Karpas-422 (cell line): ENCODE data around the gene OTOP2. TPM values are rescaled to one million over a fixed set of nuclear protein-coding genes. Genes with fewer than 3 reads are reported as not detected.
"Not testable (repeated sequence)": the region's sequence is repeated elsewhere in the genome, so short reads cannot be mapped to it uniquely, and the experiment has no call there.

Source experiments
- DNase-seq: peaks from one replicate; pipeline ENCODE4 v3.0.0-alpha.2; 2015
- H2AFZ ChIP-seq: fragments of 200-600 bp; sonication (generic); 2 replicates; pipeline ENCODE4 v1.6.1; 2014; ENCODE audit warnings: antibody characterized with exemption, low read length, mixed read lengths
- H3K27ac ChIP-seq: fragments of 200-600 bp; sonication (generic); 2 replicates; pipeline ENCODE4 v1.5.1; 2014; ENCODE audit warnings: mild to moderate bottlenecking, low read length, moderate library complexity
- H3K27me3 ChIP-seq: fragments of 200-600 bp; sonication (generic); 2 replicates; pipeline ENCODE4 v1.6.1; 2014; ENCODE audit warnings: low read length, mixed read lengths
- H3K36me3 ChIP-seq: fragments of 200-600 bp; sonication (generic); 2 replicates; pipeline ENCODE4 v1.6.1; 2014; ENCODE audit warnings: low read length, mixed read lengths; ENCODE audit not compliant: insufficient read depth
- H3K4me1 ChIP-seq: fragments of 200-600 bp; sonication (generic); 2 replicates; pipeline ENCODE4 v1.6.1; 2014; ENCODE audit warnings: mild to moderate bottlenecking, low read length, mixed read lengths
- H3K4me2 ChIP-seq: fragments of 200-600 bp; sonication (generic); 2 replicates; pipeline ENCODE4 v1.6.1; 2014; ENCODE audit warnings: low read length, low read depth, mild to moderate bottlenecking; ENCODE audit not compliant: poor library complexity, severe bottlenecking
- H3K4me3 ChIP-seq: fragments of 200-600 bp; sonication (generic); 2 replicates; pipeline ENCODE4 v1.5.1; 2014; ENCODE audit warnings: mild to moderate bottlenecking, antibody characterized with exemption, low read length, mixed read lengths
- H3K79me2 ChIP-seq: fragments of 200-600 bp; sonication (generic); 2 replicates; pipeline ENCODE4 v1.6.1; 2014; ENCODE audit warnings: mild to moderate bottlenecking, low read length, mixed read lengths
- H3K9ac ChIP-seq: fragments of 200-600 bp; sonication (generic); 2 replicates; pipeline ENCODE4 v1.6.0; 2014; ENCODE audit warnings: low read length
- H3K9me2 ChIP-seq: fragments of 200-600 bp; sonication (generic), shearing (Covaris generic); replicated peaks from 2 replicates; pipeline ENCODE4 v1.6.0; 2014; ENCODE audit warnings: mild to moderate bottlenecking, low read length, moderate library complexity; ENCODE audit not compliant: insufficient read depth
- H3K9me3 ChIP-seq: fragments of 300-700, 200-600 bp; sonication (generic); 2 replicates; pipeline ENCODE4 v1.6.1; 2014; ENCODE audit warnings: low read length, mixed read lengths
- H4K20me1 ChIP-seq: fragments of 200-600 bp; sonication (generic); 2 replicates; pipeline ENCODE4 v1.6.1; 2014; ENCODE audit warnings: mild to moderate bottlenecking, antibody characterized with exemption, low read length, low read depth; ENCODE audit not compliant: insufficient read depth
- total RNA-seq: library from RNA; depleted of rRNA; stranded (reverse); fragments of >200 nt; shearing (Covaris generic); gene quantifications from 2 replicates; pipeline ENCODE4 v1.2.3, GENCODE V29; 2014; ENCODE audit warnings: low replicate concordance

The OTOP2 gene
- total RNA-seq, 1 experiment from 2014 or later: not detected

DNA sequence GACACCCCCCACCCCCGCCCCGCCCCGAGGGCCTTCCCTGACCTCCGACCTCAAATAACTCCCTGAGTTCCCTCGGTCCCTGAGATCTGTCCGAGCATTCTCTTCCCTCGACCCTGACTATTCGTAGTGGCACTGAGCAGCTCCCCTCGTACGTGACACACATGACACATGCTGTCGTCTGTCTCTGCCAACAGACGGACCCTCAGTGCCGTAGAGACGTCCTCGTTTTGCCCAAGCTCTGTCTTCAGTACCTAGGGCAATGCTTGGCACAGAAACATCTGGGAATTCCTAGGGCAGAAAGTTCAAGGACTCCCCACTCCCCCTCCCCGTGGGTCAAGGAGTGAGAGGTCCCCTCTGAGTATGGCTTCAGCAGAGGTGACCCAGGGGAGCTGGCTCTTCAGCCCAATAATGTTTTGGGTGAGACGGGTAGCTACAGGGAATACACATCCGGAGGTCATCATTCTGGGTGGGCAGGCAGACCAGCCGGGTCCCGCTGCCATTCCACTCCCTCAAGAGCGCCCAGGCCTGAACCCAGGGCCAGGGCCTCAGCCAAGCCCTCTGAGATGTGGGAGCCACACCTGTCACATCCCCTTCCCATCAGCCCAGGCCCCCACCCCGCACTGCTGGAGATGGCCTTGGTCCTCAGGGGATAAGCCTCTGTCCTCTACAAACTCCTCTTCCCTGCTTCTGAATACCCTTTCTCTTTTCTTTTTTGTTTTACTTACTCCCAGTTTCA lies 30.0 kb upstream of the OTOP2 start:
- no peaks in the 10 kb centered on the region for H3K79me2 ChIP-seq
- no peak for DNase-seq
- H3K36me3 ChIP-seq: no peaks in the 10 kb centered on the region
- H2AFZ ChIP-seq: no peak overlapping the region
- no peaks in the 10 kb centered on the region for H3K27me3 ChIP-seq
- H3K4me3 ChIP-seq: no peak overlapping the region
- no peaks in the 10 kb centered on the region for H4K20me1 ChIP-seq
- no peaks in the 10 kb centered on the region for H3K4me1 ChIP-seq
- H3K9ac ChIP-seq: no peak overlapping the region
- no peaks in the 10 kb centered on the region for H3K9me3 ChIP-seq
- no peak overlapping the region for H3K4me2 ChIP-seq
- H3K27ac ChIP-seq: no peak overlapping the region
- no peaks in the 10 kb centered on the region for H3K9me2 ChIP-seq

DNA sequence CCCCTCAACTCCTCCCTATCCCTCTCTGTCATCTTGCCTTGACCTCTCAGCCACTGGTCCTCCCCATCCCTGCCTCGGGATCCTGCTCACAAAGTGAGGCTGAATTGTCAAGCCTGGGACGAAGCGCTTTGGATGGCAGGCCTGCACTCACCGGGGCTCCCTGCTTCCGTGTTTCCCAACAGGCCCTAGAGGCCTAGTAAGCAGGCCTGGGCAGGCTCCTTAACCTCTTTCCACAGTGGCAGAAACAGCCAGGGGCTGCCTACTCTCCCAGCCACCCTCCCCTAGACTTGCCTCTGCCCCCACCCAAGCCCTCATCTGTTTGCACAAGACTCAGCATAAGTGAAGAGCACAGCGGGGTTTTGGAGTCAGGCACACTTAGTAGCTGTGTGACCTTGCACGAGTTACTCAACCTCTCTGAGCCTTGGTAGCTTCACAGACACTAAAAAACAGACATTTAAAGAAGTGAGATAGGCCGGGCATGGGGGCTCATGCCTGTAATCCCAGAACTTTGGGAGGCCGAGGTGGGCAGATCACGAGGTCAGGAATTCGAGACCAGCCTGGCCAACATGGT lies 25.6 kb upstream of the OTOP2 start:
- DNase-seq: no peak

DNA sequence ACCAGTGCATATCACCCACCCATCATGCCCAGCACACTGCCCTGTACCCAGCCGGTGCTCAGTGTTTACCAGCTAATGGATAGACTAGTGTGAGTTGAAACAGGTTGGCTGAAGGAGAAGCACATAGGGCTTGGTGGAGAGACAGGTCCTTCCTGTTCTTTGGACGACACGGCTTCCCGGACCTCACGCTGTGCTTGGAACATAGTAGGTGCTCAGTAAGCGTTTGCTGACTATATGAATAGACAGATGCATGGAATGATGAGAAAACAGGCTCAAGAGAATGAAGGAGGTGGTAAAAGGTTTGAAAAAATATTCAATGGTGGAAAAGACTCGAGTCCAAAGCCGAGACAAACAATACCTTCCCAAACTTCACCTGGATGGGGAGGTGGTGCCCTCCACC lies 23.9 kb upstream of the OTOP2 start:
- Histone ChIP-seq H3K27me3 (no peaks in the 10 kb centered on the region), H3K4me3 (no peak overlapping the region), H3K36me3 (no peaks in the 10 kb centered on the region), H3K9ac (no peak overlapping the region), H2AFZ (no peak overlapping the region), H3K9me3 (no peaks in the 10 kb centered on the region), H3K79me2 (no peaks in the 10 kb centered on the region), H3K4me1 (no peaks in the 10 kb centered on the region), H4K20me1 (no peaks in the 10 kb centered on the region), H3K9me2 (no peaks in the 10 kb centered on the region), H3K27ac (no peak overlapping the region), H3K4me2 (no peak overlapping the region)
- DNase-seq: no peak

More for the DNA sequence above, 25.6 kb upstream of the OTOP2 start:
- Histone ChIP-seq H3K9me2 (no peaks in the 10 kb centered on the region), H3K27ac (no peak overlapping the region), H4K20me1 (no peaks in the 10 kb centered on the region), H3K79me2 (no peaks in the 10 kb centered on the region), H3K4me3 (no peak overlapping the region), H3K4me1 (no peaks in the 10 kb centered on the region), H2AFZ (no peak overlapping the region), H3K9me3 (no peaks in the 10 kb centered on the region), H3K36me3 (no peaks in the 10 kb centered on the region), H3K9ac (no peak overlapping the region), H3K27me3 (no peaks in the 10 kb centered on the region), H3K4me2 (no peak overlapping the region)

DNA sequence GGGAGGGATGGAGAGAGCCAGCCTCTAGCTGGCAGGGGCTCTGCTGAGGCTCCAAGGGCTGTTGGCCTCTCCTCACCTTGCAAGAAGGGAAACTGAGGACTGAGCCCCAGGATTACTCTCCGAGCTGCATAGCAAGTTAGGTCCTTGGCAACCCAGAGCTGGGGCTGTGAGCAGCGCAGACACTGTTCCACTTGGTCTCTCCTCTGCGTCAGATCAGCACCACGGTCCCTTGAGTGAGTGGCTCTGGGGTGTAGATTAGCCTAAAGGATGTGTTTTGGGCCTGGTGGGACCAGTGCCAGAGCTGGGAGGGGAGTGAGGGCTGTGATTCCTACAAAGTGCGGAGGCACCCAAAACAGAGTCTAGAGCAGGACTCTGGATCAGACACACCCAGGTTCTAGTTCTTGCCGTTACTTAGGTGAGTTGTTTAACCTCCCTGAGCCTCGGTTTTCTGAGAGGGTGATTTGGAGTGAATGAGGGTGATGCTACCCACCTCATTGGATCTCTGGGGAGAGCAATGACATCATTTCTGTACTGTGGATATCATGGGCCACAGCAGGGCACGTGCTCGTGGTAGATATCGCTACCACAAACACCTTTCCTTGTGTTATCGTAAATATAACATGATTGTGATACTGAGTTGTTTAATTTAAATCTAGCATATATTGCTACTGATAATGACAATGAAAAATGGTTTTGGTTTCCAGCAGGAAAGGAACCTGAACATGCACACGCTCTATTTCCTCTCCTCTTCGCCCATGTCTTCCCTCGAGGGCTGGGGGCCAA lies 22.5 kb upstream of the OTOP2 start:
- no peaks in the 10 kb centered on the region for H3K9me3 ChIP-seq
- DNase-seq: no peak
- no peaks in the 10 kb centered on the region for H3K9me2 ChIP-seq
- H3K79me2 ChIP-seq: no peaks in the 10 kb centered on the region
- H3K4me2 ChIP-seq: no peak overlapping the region
- H3K9ac ChIP-seq: no peak overlapping the region
- no peaks in the 10 kb centered on the region for H3K4me1 ChIP-seq
- H2AFZ ChIP-seq: no peak overlapping the region
- H3K36me3 ChIP-seq: no peaks in the 10 kb centered on the region
- no peaks in the 10 kb centered on the region for H4K20me1 ChIP-seq
- H3K27me3 ChIP-seq: no peaks in the 10 kb centered on the region
- H3K27ac ChIP-seq: no peak overlapping the region
- no peak overlapping the region for H3K4me3 ChIP-seq

DNA sequence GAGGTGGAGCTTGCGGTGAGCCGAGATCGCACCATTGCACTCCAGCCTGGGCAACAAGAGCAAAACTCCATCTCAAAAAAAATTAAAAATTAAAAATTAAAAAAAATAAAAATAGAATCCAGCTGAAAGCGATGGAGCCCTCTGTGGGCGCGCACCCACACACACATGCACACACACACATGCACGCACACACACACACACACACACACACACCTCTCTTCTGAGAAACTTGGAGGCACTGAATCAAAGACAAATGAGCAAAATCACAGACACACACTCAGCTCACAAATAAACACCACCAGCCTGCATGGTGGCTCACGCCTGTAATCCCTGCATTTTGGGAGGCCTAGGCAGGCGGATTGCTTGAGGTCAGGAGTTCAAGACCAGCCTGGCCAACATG lies 21.0 kb upstream of the OTOP2 start:
- H2AFZ ChIP-seq: no peak overlapping the region
- H3K27me3 ChIP-seq: no peaks in the 10 kb centered on the region
- no peaks in the 10 kb centered on the region for H3K79me2 ChIP-seq
- H3K4me3 ChIP-seq: no peak overlapping the region
- H3K36me3 ChIP-seq: no peaks in the 10 kb centered on the region
- no peak overlapping the region for H3K4me2 ChIP-seq
- H3K4me1 ChIP-seq: no peaks in the 10 kb centered on the region
- H3K9me2 ChIP-seq: no peaks in the 10 kb centered on the region
- no peaks in the 10 kb centered on the region for H4K20me1 ChIP-seq
- no peaks in the 10 kb centered on the region for H3K9me3 ChIP-seq
- H3K27ac ChIP-seq: no peak overlapping the region
- H3K9ac ChIP-seq: no peak overlapping the region
- no peak for DNase-seq

DNA sequence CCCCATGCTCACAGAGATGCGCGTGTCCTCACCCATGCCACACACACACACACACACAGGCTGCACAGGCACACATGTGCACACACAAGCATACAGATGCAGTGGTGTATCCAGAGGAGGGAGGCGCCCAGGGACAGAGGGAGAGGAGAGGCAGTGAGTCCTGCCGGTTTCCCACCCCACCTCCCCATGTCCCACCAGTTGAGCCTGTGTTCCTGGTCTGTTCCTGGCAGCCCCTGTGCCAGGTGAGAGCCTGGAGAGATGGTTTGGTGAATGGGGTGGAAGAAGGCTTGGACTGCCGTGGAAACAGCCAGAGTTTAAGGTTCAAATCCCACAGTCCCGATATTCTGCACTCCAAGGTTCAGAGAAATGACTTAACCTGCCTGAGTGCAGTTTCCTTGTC lies 20.4 kb upstream of the OTOP2 start:
- H2AFZ ChIP-seq: no peak overlapping the region
- H4K20me1 ChIP-seq: no peaks in the 10 kb centered on the region
- H3K9me2 ChIP-seq: no peaks in the 10 kb centered on the region
- H3K4me2 ChIP-seq: no peak overlapping the region
- DNase-seq: no peak
- no peak overlapping the region for H3K9ac ChIP-seq
- no peaks in the 10 kb centered on the region for H3K27me3 ChIP-seq
- H3K4me1 ChIP-seq: no peaks in the 10 kb centered on the region
- H3K9me3 ChIP-seq: no peaks in the 10 kb centered on the region
- no peak overlapping the region for H3K27ac ChIP-seq
- no peak overlapping the region for H3K4me3 ChIP-seq
- H3K79me2 ChIP-seq: no peaks in the 10 kb centered on the region
- no peaks in the 10 kb centered on the region for H3K36me3 ChIP-seq

DNA sequence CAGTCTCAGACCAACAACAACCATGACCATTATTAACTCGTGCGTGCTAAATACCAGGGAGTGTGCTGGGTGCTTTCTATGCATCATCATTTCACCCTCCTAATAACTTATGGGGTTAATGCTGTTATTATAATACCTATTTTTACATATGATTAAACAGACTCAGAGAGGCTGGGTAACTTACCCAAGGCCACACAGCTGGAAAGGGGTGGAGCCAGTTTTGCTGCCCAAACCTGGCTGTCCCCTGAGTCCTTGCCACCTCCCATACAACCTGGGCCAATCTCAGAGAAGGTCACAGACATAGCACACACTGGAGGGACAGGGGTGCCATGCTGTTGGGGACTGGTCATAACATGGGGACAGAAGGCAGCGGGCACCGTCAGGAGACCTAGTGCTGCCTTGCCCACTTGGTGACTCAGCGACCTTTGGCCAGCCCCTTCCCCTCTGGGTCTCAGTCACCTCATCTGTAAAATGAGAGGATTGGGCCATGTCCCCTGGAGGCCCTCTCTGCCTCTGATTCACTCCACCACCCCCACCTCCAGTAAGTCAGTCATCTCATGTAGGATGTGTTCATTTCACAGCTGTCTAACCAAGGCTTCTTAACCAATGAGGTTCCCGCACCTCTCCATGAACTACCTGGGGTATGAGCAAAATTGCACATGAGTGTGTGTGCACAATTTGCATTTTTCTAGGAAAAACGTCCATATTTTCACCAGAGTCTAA lies 19.2 kb upstream of the OTOP2 start:
- no peak overlapping the region for H3K9ac ChIP-seq
- H3K4me1 ChIP-seq: no peaks in the 10 kb centered on the region
- H3K27me3 ChIP-seq: no peaks in the 10 kb centered on the region
- H3K4me3 ChIP-seq: no peak overlapping the region
- no peak overlapping the region for H2AFZ ChIP-seq
- no peak for DNase-seq
- no peaks in the 10 kb centered on the region for H3K9me2 ChIP-seq
- H3K27ac ChIP-seq: no peak overlapping the region
- H3K79me2 ChIP-seq: no peaks in the 10 kb centered on the region
- no peak overlapping the region for H3K4me2 ChIP-seq
- H4K20me1 ChIP-seq: no peaks in the 10 kb centered on the region
- H3K9me3 ChIP-seq: no peaks in the 10 kb centered on the region
- H3K36me3 ChIP-seq: no peaks in the 10 kb centered on the region

DNA sequence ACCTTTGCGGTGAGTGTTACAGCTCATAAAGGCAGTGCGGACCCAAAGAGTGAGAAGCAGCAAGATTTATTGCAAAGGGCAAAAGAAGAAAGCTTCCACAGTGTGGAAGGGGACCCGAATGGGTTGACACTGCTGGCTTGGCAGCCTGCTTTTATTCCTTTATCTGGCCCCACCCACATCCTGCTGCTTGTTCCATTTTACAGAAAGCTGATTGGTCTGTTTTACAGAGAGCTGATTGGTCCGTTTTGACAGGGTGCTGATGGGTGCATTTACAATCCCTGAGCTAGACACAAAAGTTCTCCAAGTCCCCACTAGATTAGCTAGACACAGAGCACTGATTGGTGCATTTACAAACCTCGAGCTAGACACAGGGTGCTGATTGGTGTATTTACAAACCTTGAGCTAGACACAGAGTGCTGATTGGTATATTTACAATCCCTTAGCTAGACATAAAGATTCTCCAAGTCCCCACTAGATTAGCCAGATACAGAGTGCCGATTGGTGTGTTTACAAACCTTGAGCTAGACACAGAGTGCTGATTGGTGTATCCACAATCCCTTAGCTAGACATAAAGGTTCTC lies 17.8 kb upstream of the OTOP2 start:
- H3K4me1 ChIP-seq, H3K4me2 ChIP-seq, H2AFZ ChIP-seq, H3K36me3 ChIP-seq, H3K27me3 ChIP-seq, H3K9ac ChIP-seq, H4K20me1 ChIP-seq, H3K4me3 ChIP-seq, H3K9me3 ChIP-seq, H3K79me2 ChIP-seq, H3K27ac ChIP-seq, H3K9me2 ChIP-seq: not testable (repeated sequence)
- peak; percentile 56 for DNase-seq
